HG02763 (cell line): ENCODE measurements around the gene SPNS3.

Source experiments
- ATAC-seq: cut with Tn5 transposase; IDR thresholded peaks from one replicate; pipeline ENCODE4 v1.9.1; 2021; ENCODE audit warnings: mild to moderate bottlenecking, moderate library complexity; ENCODE audit not compliant: unreplicated experiment

The SPNS3 gene

GRCh38 chr17:4463818-4464476, 30.2 kb downstream of the SPNS3 start:
- ATAC-seq, result no peak

GRCh38 chr17:4465786-4466185, 32.0 kb downstream of the SPNS3 start:
- ATAC-seq, result no peak

- no peak for ATAC-seq
These were observed 33.5 kb downstream of the SPNS3 start for GRCh38 chr17:4467287-4467686.

GRCh38 chr17:4469552-4469951, 35.8 kb downstream of the SPNS3 start:
- no peak for ATAC-seq

- ATAC-seq, result no peak
These were observed 38.5 kb downstream of the SPNS3 start for GRCh38 chr17:4472286-4472685.

- ATAC-seq, result no peak
These were observed 40.4 kb downstream of the SPNS3 start for GRCh38 chr17:4474093-4474492.

- ATAC-seq, result no peak
These were observed 41.3 kb downstream of the SPNS3 start for GRCh38 chr17:4475001-4475400.

GRCh38 chr17:4475463-4475862, 41.7 kb downstream of the SPNS3 start:
- no peak for ATAC-seq

GRCh38 chr17:4476017-4476416, 42.3 kb downstream of the SPNS3 start:
- ATAC-seq, result no peak

- no peak for ATAC-seq
These were observed 42.9 kb downstream of the SPNS3 start for GRCh38 chr17:4476511-4477070.

- ATAC-seq, result no peak
These were observed 43.6 kb downstream of the SPNS3 start for GRCh38 chr17:4477255-4477791.

GRCh38 chr17:4478318-4478830, 44.6 kb downstream of the SPNS3 start:
- no peak for ATAC-seq

GRCh38 chr17:4479340-4479981, 45.7 kb downstream of the SPNS3 start:
- no peak for ATAC-seq

- ATAC-seq, result no peak
These were observed 46.4 kb downstream of the SPNS3 start for GRCh38 chr17:4479982-4480751.

GRCh38 chr17:4480929-4481898, 47.5 kb downstream of the SPNS3 start:
- ATAC-seq, result no peak

- no peak for ATAC-seq
These were observed 48.7 kb downstream of the SPNS3 start for GRCh38 chr17:4482338-4483011.

- no peak for ATAC-seq
These were observed 49.5 kb downstream of the SPNS3 start for GRCh38 chr17:4483012-4483840.
